ENCODE data around the gene CROCC2.

CROCC2 gene

GRCh38 chr2:240947607-240948006 is 41.5 kb downstream of the CROCC2 start:
- Histone ChIP-seq H4K20me1 (ENCODE audit: insufficient read depth, low read length) (no peaks in the 10 kb centered on the region), H2AFZ (ENCODE audit: low read length) (no peak overlapping the region), H3K4me1 (ENCODE audit: insufficient read depth, low read length, severe bottlenecking) (no peaks in the 10 kb centered on the region), H3K9ac (ENCODE audit: low read length) (no peak overlapping the region), H3K4me3 (ENCODE audit: low read depth, low read length, poor library complexity, severe bottlenecking) (no peak overlapping the region), H3K4me2 (ENCODE audit: low read length) (no peak overlapping the region), H3K79me2 (ENCODE audit: insufficient read depth, low read length) (no peaks in the 10 kb centered on the region), H3K9me3 (ENCODE audit: low read length) (no peaks in the 10 kb centered on the region), H3K27me3 (ENCODE audit: insufficient read depth, low read length) (no peaks in the 10 kb centered on the region), H3K9me2 (ENCODE audit: low read depth, low read length) (no peaks in the 10 kb centered on the region), H3K27ac (ENCODE audit: low read depth, low read length, poor library complexity, severe bottlenecking) (no peak overlapping the region), H3K36me3 (ENCODE audit: insufficient read depth, low read length) (no peaks in the 10 kb centered on the region), H3F3A (ENCODE audit: insufficient read depth, low read length) (no peaks in the 10 kb centered on the region)
- TF ChIP-seq CTCF (IDR thresholded peaks at IDR 0.05; ENCODE audit: low read length) (no peak), EZH2 (IDR thresholded peaks at IDR 0.05; ENCODE audit: borderline replicate concordance, low read length) (no peak)

GRCh38 chr2:240948086-240948485 is 42.0 kb downstream of the CROCC2 start:
- no peaks in the 10 kb centered on the region for H3K36me3 ChIP-seq (ENCODE audit: insufficient read depth, low read length)

GRCh38 chr2:240948905-240949790 is 43.0 kb downstream of the CROCC2 start:
- H3K36me3 ChIP-seq (ENCODE audit: insufficient read depth, low read length): no peaks in the 10 kb centered on the region
- no peak for TF ChIP-seq CTCF (IDR thresholded peaks at IDR 0.05; ENCODE audit: low read length)
- no peak for TF ChIP-seq EZH2 (IDR thresholded peaks at IDR 0.05; ENCODE audit: borderline replicate concordance, low read length)
- no peaks in the 10 kb centered on the region for H3K4me1 ChIP-seq (ENCODE audit: insufficient read depth, low read length, severe bottlenecking)
- no peak overlapping the region for H3K9ac ChIP-seq (ENCODE audit: low read length)
- no peak overlapping the region for H3K4me3 ChIP-seq (ENCODE audit: low read depth, low read length, poor library complexity, severe bottlenecking)
- no peaks in the 10 kb centered on the region for H3K27me3 ChIP-seq (ENCODE audit: insufficient read depth, low read length)
- no peaks in the 10 kb centered on the region for H3F3A ChIP-seq (ENCODE audit: insufficient read depth, low read length)
- no peaks in the 10 kb centered on the region for H3K79me2 ChIP-seq (ENCODE audit: insufficient read depth, low read length)
- H4K20me1 ChIP-seq (ENCODE audit: insufficient read depth, low read length): no peaks in the 10 kb centered on the region
- H3K9me3 ChIP-seq (ENCODE audit: low read length): no peaks in the 10 kb centered on the region
- H3K27ac ChIP-seq (ENCODE audit: low read depth, low read length, poor library complexity, severe bottlenecking): no peak overlapping the region
- H2AFZ ChIP-seq (ENCODE audit: low read length): no peak overlapping the region
- no peak overlapping the region for H3K4me2 ChIP-seq (ENCODE audit: low read length)
- H3K9me2 ChIP-seq (ENCODE audit: low read depth, low read length): no peaks in the 10 kb centered on the region

More at GRCh38 chr2:240948086-240948485, 42.0 kb downstream of the CROCC2 start:
- no peaks in the 10 kb centered on the region for H3K27me3 ChIP-seq (ENCODE audit: insufficient read depth, low read length)
- H3F3A ChIP-seq (ENCODE audit: insufficient read depth, low read length): no peaks in the 10 kb centered on the region
- no peaks in the 10 kb centered on the region for H4K20me1 ChIP-seq (ENCODE audit: insufficient read depth, low read length)
- H3K79me2 ChIP-seq (ENCODE audit: insufficient read depth, low read length): no peaks in the 10 kb centered on the region
- no peak for TF ChIP-seq CTCF (IDR thresholded peaks at IDR 0.05; ENCODE audit: low read length)
- TF ChIP-seq EZH2 (IDR thresholded peaks at IDR 0.05; ENCODE audit: borderline replicate concordance, low read length): no peak
- no peak overlapping the region for H3K27ac ChIP-seq (ENCODE audit: low read depth, low read length, poor library complexity, severe bottlenecking)
- H3K4me3 ChIP-seq (ENCODE audit: low read depth, low read length, poor library complexity, severe bottlenecking): no peak overlapping the region
- no peaks in the 10 kb centered on the region for H3K9me2 ChIP-seq (ENCODE audit: low read depth, low read length)
- no peaks in the 10 kb centered on the region for H3K4me1 ChIP-seq (ENCODE audit: insufficient read depth, low read length, severe bottlenecking)
- H2AFZ ChIP-seq (ENCODE audit: low read length): no peak overlapping the region
- no peaks in the 10 kb centered on the region for H3K9me3 ChIP-seq (ENCODE audit: low read length)
- no peak overlapping the region for H3K9ac ChIP-seq (ENCODE audit: low read length)
- H3K4me2 ChIP-seq (ENCODE audit: low read length): no peak overlapping the region
